NCI-H510A (cell line): ENCODE data around the gene KCNMB2.
A peak's percentile ranks its signal among the peaks of the same experiment; 100 is the strongest.

Source experiments
- DNase-seq: peaks from one replicate; lab custom pipeline; 2025; lab: John Stamatoyannopoulos, UW

KCNMB2 gene

GRCh38 chr3:178875836-178876235 lies 339.6 kb downstream of the KCNMB2 start:
- DNase-seq: no peak

- DNase-seq: peak; percentile 2
Measured at GRCh38 chr3:178880274-178880673, 344.0 kb downstream of the KCNMB2 start.
